ENCODE data around the gene DDX25. TPM values are rescaled to one million over a fixed set of nuclear protein-coding genes. Genes with fewer than 3 reads are reported as not detected.

Gene DDX25
- total and polyA plus RNA-seq, 2 experiments from 2014 or later, result 6.1 to 7.5 TPM

GRCh38 chr11:125923633-125924032, 19.3 kb downstream of the DDX25 start:
- Histone ChIP-seq H3K36me3 (no peaks in the 10 kb centered on the region), H3K4me3 (no peak overlapping the region), H3K9me3 (ENCODE audit: low read depth) (no peaks in the 10 kb centered on the region), H3K4me1 (ENCODE audit: low read depth) (no peaks in the 10 kb centered on the region), H3K27ac (no peak overlapping the region), H3K27me3 (no peaks in the 10 kb centered on the region)
- TF ChIP-seq, protein P1, sequence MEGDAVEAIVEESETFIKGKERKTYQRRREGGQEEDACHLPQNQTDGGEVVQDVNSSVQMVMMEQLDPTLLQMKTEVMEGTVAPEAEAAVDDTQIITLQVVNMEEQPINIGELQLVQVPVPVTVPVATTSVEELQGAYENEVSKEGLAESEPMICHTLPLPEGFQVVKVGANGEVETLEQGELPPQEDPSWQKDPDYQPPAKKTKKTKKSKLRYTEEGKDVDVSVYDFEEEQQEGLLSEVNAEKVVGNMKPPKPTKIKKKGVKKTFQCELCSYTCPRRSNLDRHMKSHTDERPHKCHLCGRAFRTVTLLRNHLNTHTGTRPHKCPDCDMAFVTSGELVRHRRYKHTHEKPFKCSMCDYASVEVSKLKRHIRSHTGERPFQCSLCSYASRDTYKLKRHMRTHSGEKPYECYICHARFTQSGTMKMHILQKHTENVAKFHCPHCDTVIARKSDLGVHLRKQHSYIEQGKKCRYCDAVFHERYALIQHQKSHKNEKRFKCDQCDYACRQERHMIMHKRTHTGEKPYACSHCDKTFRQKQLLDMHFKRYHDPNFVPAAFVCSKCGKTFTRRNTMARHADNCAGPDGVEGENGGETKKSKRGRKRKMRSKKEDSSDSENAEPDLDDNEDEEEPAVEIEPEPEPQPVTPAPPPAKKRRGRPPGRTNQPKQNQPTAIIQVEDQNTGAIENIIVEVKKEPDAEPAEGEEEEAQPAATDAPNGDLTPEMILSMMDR (IDR thresholded peaks at IDR 0.05; ENCODE audit: low read depth, low read length), result no peak
- DNase-seq (ENCODE audit: low read depth in 1 of 2, low spot score in 1 of 2), result no peak

- H3K4me3 ChIP-seq, result no peak overlapping the region
- H3K36me3 ChIP-seq, result no peaks in the 10 kb centered on the region
- no peaks in the 10 kb centered on the region for H3K27me3 ChIP-seq
- no peak for DNase-seq (ENCODE audit: low read depth in 1 of 2, low spot score in 1 of 2)
- H3K27ac ChIP-seq, result no peak overlapping the region
- no peaks in the 10 kb centered on the region for H3K4me1 ChIP-seq (ENCODE audit: low read depth)
- TF ChIP-seq, protein P1 (IDR thresholded peaks at IDR 0.05; ENCODE audit: low read depth, low read length), result no peak
- no peaks in the 10 kb centered on the region for H3K9me3 ChIP-seq (ENCODE audit: low read depth)
Measured at GRCh38 chr11:125924384-125925007, 20.2 kb downstream of the DDX25 start.

- Histone ChIP-seq H3K36me3 (no peaks in the 10 kb centered on the region), H3K27ac (no peak overlapping the region), H3K4me3 (no peak overlapping the region), H3K4me1 (ENCODE audit: low read depth) (no peaks in the 10 kb centered on the region), H3K27me3 (no peaks in the 10 kb centered on the region), H3K9me3 (ENCODE audit: low read depth) (no peaks in the 10 kb centered on the region)
- TF ChIP-seq, protein P1 (IDR thresholded peaks at IDR 0.05; ENCODE audit: low read depth, low read length), result no peak
- no peak for DNase-seq (ENCODE audit: low read depth in 1 of 2, low spot score in 1 of 2)
Measured at GRCh38 chr11:125925247-125925740, 21.0 kb downstream of the DDX25 start.

DNA sequence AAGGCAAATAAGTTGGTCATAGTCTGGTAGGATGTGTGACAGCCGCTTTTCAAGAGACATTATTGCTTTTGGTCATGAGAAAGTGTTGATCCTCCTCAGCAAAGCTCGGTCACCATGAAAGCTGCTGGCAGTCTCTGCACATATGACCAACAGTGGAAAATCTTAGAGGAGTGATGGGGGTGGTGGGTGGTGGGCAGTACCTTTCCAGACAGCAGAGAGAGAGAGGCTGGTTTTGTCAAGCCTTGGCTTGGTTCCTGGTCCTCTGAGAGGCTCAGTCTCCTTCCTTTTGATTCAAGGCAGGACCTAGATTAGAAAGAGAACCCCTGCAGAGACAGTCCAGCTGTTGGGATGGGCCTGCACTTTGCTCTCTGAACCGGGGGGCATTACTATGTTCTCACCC, 21.5 kb downstream of the DDX25 start:
- Histone ChIP-seq H3K27me3 (no peaks in the 10 kb centered on the region), H3K4me3 (no peak overlapping the region)
- TF ChIP-seq, protein P1 (IDR thresholded peaks at IDR 0.05; ENCODE audit: low read depth, low read length), result no peak

DNA sequence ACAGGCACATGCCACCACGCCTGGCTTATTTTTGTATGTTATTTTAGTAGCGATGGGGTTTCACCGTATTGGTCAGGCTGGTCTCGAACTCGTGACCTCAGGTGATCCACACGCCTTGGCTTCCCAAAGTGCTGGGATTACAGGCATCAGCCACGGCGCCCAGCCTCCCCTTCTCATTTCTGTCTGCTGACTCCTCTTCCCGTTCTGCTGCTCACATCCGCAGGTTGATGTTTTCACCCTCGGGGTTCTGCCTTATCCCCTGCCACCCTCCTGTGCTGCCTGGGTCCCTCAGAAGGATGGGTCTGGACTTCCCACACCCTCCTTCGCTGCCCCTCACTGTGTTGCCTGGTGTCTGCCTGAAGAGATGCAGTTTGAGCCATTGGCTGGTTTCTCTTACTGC, 22.4 kb downstream of the DDX25 start:
- Histone ChIP-seq H3K4me3 (no peak overlapping the region), H3K27me3 (no peaks in the 10 kb centered on the region), H3K36me3 (no peaks in the 10 kb centered on the region), H3K9me3 (ENCODE audit: low read depth) (no peaks in the 10 kb centered on the region), H3K27ac (no peak overlapping the region), H3K4me1 (ENCODE audit: low read depth) (no peaks in the 10 kb centered on the region)
- no peak for DNase-seq (ENCODE audit: low read depth in 1 of 2, low spot score in 1 of 2)
- TF ChIP-seq, protein P1 (IDR thresholded peaks at IDR 0.05; ENCODE audit: low read depth, low read length), result no peak

More for the DNA sequence above, 21.5 kb downstream of the DDX25 start:
- Histone ChIP-seq H3K9me3 (ENCODE audit: low read depth) (no peaks in the 10 kb centered on the region), H3K27ac (no peak overlapping the region), H3K4me1 (ENCODE audit: low read depth) (no peaks in the 10 kb centered on the region), H3K36me3 (no peaks in the 10 kb centered on the region)
- DNase-seq (ENCODE audit: low read depth in 1 of 2, low spot score in 1 of 2), result no peak

All from cardiac muscle cell (in vitro differentiated cells and primary cell).